HG02678 (cell line): ENCODE results near the gene GPC6.

ENCODE experiments used
- ATAC-seq: cut with Tn5 transposase; IDR thresholded peaks from one replicate; pipeline ENCODE4 v1.9.1; 2021; ENCODE audit warnings: mild to moderate bottlenecking, moderate library complexity; ENCODE audit not compliant: unreplicated experiment

Gene GPC6

DNA sequence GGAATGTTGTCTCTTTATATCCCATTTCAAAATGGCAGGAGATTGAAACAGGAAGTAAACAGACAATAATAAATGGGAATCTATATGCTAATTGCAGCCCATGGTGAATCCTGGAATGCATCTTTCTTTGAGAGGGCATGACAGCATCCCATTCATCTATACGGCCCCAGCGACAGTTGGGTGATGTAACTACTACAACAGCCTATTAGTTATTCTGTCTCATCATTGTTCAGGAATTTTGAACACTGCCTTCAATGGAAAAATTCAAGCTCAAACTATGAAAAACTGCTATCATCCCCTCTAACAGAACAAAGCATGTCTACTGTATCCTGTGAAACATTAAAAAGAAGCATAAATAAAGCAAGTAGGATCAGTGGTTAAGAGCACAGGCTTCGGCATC lies 990.8 kb downstream of the GPC6 start:
- ATAC-seq, result no peak

DNA sequence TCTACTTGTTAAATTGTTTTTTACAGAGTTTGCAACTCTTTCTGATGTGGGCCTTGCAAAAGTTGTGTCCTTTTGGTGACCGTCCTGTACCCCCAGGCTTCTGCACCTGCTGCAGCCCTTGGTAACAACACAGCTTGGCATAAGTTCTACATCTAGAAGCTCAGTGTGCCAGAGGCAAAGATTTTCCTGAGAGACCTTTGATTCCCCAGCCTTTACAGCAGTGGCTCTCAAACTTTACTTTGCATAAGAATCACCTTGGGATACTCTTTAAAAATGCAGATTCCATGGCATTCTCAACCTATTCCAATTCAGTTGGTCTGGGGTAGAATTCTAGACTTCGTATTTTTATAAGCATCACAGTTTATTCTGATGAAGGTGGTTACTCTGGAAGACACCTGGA lies 991.9 kb downstream of the GPC6 start:
- ATAC-seq, result no peak

DNA sequence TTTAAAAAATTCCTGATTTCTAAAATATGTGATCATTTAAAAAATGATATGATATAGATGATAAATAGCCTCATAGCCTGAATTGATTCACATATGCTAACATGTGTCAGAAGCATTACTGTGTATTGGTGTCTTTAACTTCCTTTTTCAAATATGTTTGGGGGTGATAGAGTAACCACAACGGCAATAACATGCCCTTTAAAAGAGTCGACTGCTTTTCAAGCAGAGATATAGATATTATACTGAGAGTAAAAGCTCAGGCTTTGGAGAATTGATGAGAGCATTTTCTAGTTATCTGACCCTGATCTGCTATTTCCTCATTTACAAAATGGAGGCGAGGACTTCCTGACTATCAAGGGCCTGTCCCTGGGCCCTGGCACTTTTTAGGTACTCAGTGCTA lies 992.3 kb downstream of the GPC6 start:
- ATAC-seq, result no peak

DNA sequence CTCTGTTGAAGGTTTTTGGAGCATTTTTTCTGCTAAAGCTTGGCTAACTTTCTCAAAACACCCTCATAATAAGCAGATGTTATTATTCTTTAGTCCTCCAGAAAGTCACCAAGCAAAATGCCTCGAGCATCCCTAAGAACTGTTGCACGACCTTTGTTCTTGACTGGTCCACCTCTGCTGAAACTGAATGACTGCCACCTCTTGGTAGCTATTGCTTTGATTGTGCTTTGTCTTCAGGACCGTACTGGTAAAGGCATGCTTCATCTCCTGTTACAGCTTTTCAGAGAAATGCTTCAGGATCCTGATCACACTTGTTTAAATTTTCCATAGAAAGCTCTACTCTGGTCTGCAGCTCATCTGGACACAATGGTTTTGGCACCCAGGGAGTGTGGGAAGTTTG lies 998.1 kb downstream of the GPC6 start:
- ATAC-seq, result no peak

DNA sequence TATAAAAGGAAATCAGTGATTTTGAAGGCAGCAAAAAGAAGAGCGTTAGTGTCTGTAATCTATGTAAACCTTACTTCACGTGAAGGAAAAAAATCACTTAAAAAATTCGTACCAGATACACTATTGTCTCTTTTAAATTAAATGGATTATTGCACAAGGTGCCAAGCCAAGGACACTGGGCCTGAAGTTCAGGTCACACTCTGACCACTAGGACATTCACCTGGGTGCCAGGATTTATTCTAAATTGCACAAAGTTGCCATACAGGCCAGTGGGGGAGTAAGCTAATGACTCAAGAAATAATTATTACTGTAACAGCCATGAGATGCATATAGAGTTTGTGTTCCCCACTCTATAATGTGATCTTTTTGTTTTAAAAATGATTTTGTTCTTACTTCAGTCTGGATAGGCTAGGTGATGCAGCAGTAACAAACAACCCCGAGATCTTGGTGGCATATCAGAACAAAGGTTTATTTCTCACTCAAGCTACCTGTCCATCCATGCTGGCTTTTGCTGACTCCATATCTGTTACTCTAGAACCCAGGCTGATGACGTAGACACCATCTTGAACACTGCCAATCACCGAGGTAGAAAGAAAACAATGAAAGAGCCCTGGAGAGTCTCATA lies 1000.8 kb downstream of the GPC6 start:
- no peak for ATAC-seq

DNA sequence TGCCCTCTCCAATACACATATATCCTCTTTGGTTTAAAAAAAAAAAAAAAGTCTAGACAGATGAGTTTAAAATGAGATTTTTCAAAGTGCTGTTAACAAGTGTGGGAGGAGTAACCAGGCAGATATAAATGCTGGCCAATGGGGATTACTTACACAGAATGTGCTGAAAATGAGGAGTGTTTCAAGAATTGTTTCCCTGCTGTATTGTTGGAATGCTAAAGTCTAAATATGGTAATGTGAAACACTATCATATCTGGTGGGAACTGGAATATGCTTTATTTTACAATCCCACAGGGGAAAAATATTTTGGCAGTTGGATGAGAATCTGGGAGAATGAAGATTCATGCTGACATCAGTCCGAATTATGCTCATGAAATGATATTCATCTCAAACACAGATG lies 1002.2 kb downstream of the GPC6 start:
- no peak for ATAC-seq

DNA sequence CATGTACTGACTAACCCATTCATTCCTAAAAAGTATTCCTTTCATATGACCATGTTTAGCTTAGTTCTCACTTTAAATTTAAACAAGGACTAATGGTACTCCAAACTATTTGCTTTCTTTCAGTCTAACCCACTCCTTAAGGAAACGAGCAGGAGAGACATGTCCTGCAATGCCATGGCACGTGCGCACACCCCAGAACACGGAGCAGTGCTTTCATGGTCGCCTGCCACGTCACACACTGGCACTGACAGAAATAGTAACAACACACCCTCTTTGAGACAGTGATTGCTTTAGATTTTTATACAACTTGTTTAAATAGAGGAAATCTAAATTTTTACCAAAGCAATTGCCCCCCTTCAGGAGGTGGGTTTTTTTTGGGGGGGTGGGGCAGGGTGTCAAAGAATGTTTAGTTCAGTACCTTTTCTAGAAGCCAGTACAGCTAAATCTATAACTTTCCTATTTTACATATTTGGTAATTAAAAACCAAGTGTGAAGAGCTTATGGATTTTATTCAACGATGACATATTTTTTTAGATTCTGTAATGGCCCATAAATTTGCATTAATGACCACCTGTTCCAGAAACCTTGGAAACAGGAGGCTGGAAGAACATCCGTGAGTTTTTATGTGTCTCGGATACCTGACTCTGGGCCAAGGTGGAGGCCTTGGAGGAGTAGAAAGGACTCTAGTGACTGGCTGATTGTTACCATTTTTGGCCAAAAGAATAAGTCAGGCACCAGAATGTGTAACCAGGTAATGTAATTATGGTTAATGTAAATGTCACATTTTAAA lies 1005.7 kb downstream of the GPC6 start:
- no peak for ATAC-seq

DNA sequence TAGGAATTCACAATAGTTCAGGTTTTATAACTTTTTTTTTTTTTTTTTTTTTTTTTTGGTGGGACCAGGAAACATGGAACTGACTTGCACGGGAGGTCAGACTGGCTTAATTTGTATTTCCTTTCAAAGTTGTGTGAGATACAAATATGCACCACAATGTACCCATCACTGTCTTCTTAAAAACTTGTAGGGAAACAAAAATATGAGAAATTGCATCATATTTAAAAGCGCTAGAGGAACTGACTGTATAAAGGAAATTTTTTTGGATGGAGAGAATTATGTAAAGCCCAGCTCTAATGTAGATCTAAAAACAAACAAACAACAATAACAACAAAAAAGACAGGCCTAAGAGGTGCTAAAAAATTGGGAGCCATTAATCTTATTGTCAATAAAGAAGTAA lies 1006.3 kb downstream of the GPC6 start:
- no peak for ATAC-seq

DNA sequence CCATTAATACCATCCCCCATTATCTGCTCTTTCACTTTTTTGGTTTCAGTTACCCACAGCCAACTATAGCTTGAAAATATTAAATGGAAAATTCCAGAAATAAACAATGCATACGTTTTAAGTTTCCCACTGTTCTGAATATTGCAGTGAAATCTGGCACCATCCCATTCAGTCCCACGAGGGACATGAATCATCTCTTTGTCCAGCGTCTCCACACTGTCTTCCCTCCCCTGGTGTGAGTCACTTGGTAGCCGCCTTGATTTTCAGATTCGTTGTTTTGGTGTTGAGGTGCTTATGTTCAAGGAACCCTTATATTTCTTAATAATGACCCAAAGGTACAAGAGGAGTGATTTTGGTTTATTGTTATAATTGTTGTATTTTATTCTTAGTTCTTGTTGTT lies 1006.8 kb downstream of the GPC6 start:
- ATAC-seq, result no peak

DNA sequence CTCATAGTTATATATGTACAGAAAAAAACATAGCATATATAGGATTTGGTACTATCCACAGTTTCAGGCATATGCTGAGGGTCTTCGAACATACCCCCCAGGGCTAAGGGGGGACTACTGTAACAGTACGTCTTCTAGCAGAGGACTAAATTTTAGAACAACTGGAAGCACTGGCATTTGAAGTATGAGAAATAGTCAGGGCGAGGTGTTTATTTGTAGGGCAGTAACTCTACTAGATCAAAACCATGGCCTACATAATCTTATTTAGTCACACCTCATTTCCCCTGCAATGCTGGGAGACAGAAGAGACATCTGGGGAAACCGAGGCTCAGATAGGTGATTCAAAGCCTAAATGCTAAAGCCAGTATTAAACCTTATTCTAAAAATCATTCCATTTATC lies 1007.2 kb downstream of the GPC6 start:
- ATAC-seq, result no peak

DNA sequence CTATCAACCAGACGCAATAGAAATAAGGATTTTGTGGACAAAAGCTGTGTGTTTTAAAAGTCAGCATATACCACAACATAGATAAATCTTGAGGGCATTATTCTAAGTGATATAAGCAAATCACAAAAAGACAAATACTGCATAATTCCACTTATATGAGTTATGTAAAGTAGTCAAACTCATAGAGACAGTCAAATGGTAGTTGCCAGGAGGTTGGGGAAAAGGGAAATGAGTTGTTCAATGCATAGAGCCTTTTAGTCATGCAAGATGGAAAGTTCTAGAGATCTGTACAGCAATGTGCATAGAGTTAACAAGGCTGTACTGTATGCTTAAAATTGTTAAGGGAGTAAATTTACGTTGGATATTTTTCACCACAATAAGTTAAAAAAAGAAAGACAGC lies 1008.1 kb downstream of the GPC6 start:
- no peak for ATAC-seq

DNA sequence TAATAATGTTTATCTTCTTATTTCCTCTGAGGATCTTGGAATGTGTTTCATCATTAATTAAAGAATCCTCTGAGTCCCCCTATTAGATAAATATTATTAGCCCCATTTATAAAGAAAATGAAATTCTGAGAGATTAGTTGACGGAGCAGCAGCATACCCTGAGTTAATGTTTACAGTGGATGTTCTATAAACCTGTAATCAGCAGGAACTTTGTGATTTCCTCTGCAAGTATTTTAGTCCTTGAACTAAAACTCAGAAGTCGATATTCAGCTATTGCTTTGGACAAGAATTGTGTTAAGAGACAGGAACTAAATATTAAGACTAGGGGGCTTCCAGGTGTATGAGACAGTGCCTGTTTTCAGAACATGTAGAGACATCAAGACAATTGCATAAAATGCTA lies 1009.5 kb downstream of the GPC6 start:
- ATAC-seq, result no peak

DNA sequence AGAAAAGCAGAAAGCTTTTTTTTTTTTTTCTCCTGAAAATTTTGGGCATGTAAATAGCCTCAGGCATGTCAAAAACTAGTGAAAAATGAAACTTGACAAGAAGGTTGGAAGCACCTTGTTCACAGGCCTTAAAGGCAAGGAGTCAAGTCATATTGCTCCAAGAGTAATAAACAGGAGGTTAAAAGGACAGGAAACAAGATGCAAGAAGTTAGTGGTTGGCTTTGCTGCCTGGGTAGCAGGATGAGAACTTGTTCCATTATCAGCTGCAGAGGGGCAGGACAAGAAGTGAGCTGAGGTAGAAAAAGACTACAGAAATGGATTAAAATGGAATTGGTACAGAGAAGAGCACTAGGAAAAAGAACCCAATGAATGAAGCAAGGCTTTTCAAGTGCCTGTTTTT lies 1010.3 kb downstream of the GPC6 start:
- no peak for ATAC-seq

DNA sequence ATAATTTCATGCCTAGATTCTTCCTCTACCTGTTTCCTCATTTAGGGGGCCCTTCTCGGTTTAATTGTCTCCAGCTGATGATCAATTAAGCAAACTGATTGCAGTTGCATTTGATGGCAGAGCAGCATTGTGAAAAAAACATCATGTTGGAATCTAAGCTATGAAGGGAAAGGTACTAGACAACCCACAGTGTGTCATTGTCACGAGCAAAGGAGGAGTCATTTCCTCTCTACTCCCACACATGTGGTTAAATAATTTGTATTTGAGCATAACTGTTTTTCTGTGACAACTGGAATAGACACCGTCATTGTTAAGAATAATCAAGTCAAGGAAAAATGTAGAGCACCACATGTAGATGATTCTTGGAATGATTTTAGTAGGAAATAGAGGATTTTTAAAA lies 1012.5 kb downstream of the GPC6 start:
- no peak for ATAC-seq

DNA sequence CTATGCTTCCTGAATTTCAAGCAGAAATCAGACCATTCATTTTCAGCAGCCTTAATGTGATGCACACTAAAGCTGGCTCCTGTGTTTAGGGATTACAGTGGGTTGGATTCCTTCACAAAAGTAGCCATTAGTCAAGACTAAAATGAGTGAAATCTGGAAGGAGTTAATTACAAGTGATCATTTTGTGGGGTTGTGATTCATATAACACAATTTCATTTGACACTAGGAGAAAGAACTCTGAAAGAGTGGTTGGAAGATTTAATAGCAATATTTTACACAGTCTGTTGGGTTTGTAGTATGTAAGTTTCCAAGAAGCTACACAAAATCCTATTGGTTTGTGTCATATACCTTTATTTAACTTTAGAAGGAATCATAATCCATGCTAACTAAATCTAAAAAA lies 1015.9 kb downstream of the GPC6 start:
- ATAC-seq, result no peak

DNA sequence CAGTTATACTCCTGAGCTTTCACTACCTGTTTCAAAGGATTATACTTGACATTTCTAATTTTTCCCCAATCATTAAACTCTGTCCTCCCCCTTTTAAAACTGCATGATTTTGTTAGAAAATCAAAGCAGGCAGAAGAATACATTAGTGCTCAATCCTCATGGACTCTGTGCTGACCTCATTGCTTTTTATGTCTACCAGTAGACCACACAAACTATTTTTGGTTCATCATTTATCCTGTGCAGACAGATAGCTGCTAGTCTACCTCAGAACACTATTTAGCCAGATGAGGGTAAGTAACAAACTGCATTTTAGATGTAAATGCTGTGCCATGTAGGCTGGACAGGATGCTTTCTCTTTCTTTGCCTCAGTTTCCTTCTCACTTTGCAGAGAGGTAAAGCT lies 1016.9 kb downstream of the GPC6 start:
- no peak for ATAC-seq

DNA sequence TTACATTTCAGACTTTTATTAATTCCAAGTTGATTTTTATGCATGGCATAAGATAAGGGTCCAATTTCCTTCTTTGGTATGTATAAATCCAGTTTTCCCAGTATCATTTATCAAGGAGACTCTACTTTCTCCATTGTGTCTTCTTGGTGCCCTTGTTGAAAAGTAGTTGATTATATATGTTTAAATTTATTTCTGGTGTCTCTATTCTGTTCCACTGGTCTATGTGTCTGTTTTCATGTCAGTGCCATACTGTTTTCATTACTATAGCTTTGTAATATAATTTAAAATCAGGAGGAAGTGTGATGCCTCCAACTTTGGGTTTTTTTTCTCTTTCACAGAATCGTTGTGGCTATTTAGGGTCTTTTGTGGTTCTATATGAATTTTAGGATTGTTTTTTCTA lies 1019.9 kb downstream of the GPC6 start:
- no peak for ATAC-seq

DNA sequence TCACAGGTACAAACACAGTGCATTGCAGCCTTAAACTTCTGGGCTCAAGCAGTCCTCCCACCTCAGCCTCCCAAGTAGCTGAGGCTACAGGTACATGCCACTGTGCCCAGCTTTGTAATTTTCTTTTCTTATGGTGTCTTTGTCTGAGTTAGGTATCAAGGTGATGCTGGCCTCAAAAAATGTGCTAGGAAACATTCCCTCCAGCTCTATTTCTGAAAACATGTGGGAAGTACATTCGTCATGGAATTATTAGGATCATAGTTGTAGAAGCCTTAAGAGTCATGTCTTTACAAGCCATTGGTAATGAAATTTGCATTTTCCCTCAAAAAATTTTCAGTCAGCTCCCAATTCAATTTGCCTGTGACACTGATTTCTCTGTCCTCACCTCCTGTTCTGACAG lies 1021.3 kb downstream of the GPC6 start:
- ATAC-seq, result no peak

DNA sequence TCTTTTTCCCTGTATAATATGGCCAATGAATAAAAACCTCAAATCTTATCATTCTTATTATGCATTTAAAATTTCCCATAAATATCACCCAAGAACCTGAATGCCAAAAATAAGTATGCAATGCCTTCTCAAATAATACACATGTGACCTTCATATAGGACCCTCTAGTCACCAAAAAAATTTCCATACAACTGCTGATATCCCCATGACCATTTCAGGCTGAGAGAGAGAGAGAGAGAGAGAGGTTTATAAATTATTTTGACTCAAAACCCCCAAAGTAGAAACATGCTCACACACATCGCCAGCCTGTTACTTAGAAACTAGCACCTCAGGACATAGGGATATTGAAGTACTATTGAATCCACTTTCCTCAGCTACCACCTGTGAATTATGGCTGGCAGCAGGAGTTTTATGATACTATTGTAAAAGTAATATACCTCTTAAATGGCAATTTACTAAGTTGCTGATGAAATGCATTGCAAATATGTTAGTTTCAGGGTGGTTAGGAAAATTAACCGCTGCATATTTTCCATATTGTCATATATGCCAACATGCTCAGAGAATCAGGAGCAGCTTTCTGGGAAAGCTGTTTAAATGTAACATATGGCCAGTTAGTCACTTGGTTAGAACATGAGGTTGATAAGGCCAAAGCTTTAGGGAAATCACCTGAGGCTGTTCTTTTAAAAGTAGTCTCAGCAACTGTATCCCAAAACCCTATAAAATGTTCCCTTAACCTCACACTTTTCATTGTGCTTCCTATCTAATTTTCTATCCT lies 1022.0 kb downstream of the GPC6 start:
- no peak for ATAC-seq

DNA sequence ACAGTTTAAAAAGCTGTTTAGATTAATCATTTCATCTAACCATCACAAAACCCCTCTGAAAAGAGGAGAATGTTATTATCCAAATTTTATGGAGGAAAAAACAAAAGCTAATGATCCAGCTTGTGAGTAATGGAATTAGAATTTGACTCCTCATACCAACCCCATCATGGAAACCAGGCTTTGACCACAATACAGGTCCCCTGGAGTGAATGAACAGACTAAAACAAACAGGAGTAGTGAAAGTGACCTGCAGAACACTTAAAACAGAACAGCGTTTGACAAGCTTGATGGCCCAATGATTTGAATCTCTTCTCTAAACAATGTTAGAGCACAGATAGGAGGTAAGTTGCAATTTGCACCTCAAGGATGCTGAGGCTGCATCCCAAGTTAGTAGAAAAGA lies 1022.9 kb downstream of the GPC6 start:
- ATAC-seq, result no peak

DNA sequence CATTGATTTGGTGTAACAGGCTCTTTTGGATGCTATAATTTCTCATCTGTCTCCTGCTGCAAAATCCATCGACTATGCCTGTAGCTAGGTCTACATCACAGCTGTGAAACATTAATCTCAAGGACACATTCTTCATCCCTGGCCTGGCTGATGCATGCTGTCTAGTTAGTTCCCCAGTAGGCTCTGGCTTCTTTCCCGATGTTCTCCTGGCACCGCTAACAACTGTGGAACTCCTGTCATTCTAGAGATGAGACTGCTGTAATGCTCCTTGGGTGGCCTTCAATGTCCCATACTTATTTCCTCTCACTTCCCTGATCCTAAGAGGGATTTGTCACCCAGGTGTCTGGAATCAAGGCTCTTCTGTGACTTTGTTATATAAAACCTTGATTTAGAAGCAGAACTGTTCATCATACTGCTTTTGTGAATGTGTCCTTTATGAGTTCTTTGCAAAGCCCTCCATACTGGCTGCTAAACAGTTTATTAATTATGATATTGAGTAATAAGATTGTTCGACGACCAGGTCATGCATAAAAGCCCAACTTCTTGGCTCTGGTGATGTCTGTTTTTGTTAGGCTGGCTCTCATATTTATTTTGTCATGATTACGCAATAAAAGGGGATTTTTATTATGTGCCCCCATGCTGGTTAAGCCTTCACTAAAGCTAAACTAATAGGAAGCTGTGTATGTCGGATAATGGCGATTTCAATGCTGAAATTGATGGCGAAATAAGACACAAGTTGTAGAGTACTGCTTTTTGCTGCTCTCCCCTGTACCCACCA lies 1025.4 kb downstream of the GPC6 start:
- no peak for ATAC-seq
